GM23338 (cell line): ENCODE data around the gene NCKAP5.

Experiments
- CREB1 ChIP-seq: fragments of 250-450 bp; sonication (Bioruptor Pico); IDR thresholded peaks from 2 replicates; pipeline ENCODE4 v1.5.0; 2020; ENCODE audit warnings: low read depth, mild to moderate bottlenecking, moderate library complexity
- EZH2 ChIP-seq: fragments of 200-600 bp; sonication (generic); IDR thresholded peaks from one replicate; pipeline ENCODE4 v1.8.0; 2017; ENCODE audit warnings: antibody characterized with exemption, mild to moderate bottlenecking, low read depth; ENCODE audit not compliant: unreplicated experiment
- JUNB ChIP-seq: IDR thresholded peaks from one replicate; pipeline ENCODE4 v1.6.1; 2016; ENCODE audit warnings: antibody characterized with exemption; ENCODE audit not compliant: unreplicated experiment
- POLR2AphosphoS5 ChIP-seq: IDR thresholded peaks from 2 replicates; pipeline ENCODE4 v1.6.1; 2016; ENCODE audit warnings: antibody characterized with exemption, low read depth
- ZNF331 ChIP-seq: fragments of 250-450 bp; sonication (Bioruptor Pico); IDR thresholded peaks from 2 replicates; pipeline ENCODE4 v1.5.0; 2020; ENCODE audit warnings: low read depth, mild to moderate bottlenecking, moderate library complexity
- TF ChIP-seq, protein P1 (sequence below), 2 experiments: fragments of 200-600 bp in 1 of 2; sonication (generic) in 1 of 2; conservative IDR thresholded peaks; 2 replicates each; pipeline versions ENCODE4 v1.5.1 to v1.6.1; 2016 to 2017; ENCODE audit warnings: antibody characterized with exemption in 2 of 2, low read depth in 2 of 2, mild to moderate bottlenecking in 2 of 2, moderate library complexity in 1 of 2

DNA sequence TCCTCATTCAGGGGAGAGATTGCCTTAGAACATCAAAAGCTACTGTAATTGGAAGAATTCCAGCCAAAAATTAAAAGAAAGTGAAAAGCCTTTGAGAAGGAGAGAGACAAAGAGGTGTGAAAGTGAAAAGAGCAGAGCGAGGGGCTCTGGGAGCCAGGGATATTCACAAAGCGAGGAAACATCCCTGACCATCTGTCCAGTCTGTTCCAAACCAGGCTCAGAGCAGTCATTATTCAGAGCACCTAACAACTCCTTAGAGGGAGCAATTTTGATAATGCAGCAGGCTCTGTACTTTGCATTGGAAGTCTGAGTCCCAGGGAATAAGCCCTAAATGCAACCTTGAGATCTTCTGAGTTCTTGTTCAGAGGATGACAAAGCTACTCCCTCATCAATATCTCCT lies 779.2 kb downstream of the NCKAP5 start:
- TF ChIP-seq ZNF331 (CRISPR knock-in tag) = no peak
- no peak for TF ChIP-seq JUNB
- TF ChIP-seq, protein P1, sequence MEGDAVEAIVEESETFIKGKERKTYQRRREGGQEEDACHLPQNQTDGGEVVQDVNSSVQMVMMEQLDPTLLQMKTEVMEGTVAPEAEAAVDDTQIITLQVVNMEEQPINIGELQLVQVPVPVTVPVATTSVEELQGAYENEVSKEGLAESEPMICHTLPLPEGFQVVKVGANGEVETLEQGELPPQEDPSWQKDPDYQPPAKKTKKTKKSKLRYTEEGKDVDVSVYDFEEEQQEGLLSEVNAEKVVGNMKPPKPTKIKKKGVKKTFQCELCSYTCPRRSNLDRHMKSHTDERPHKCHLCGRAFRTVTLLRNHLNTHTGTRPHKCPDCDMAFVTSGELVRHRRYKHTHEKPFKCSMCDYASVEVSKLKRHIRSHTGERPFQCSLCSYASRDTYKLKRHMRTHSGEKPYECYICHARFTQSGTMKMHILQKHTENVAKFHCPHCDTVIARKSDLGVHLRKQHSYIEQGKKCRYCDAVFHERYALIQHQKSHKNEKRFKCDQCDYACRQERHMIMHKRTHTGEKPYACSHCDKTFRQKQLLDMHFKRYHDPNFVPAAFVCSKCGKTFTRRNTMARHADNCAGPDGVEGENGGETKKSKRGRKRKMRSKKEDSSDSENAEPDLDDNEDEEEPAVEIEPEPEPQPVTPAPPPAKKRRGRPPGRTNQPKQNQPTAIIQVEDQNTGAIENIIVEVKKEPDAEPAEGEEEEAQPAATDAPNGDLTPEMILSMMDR (conservative IDR thresholded peaks at IDR 0.05; ENCODE audit: low read depth in 2 of 2) = no peak
- TF ChIP-seq POLR2AphosphoS5 = no peak
- TF ChIP-seq CREB1 (CRISPR knock-in tag) = no peak
- no peak for TF ChIP-seq EZH2
